Parathyroid adenoma (tissue), 2 donors: Measurements from ENCODE around the gene TSHZ2.

Experiments used
- H2AFZ ChIP-seq: fragments of 300-600 bp; sonication (generic); one replicate; pipeline ENCODE4 v1.7.0; 2017; ENCODE audit warnings: antibody characterized with exemption, mild to moderate bottlenecking
- H3K27ac ChIP-seq: fragments of 300-600 bp; sonication (generic); one replicate; pipeline ENCODE4 v1.7.0; 2017
- H3K27me3 ChIP-seq: fragments of 300-600 bp; sonication (generic); one replicate; pipeline ENCODE4 v1.7.0; 2017; ENCODE audit warnings: low read length; ENCODE audit not compliant: control insufficient read depth, insufficient read depth
- H3K36me3 ChIP-seq: fragments of 300-600 bp; sonication (generic); one replicate; pipeline ENCODE4 v1.7.0; 2017; ENCODE audit warnings: low read length; ENCODE audit not compliant: control insufficient read depth, insufficient read depth
- H3K4me1 ChIP-seq: fragments of 300-600 bp; sonication (generic); one replicate; pipeline ENCODE4 v1.7.0; 2017; ENCODE audit warnings: control low read depth
- H3K4me2 ChIP-seq: fragments of 300-600 bp; sonication (generic); one replicate; pipeline ENCODE4 v1.7.0; 2017; ENCODE audit warnings: low read length
- H3K4me3 ChIP-seq: fragments of 300-600 bp; sonication (generic); one replicate; pipeline ENCODE4 v1.7.0; 2017; ENCODE audit warnings: low read depth, low read length
- H3K79me2 ChIP-seq: fragments of 300-600 bp; sonication (generic); one replicate; pipeline ENCODE4 v1.7.0; 2017; ENCODE audit warnings: control low read depth
- H3K9ac ChIP-seq: fragments of 300-600 bp; sonication (generic); one replicate; pipeline ENCODE4 v1.7.0; 2017; ENCODE audit warnings: mild to moderate bottlenecking
- H3K9me3 ChIP-seq: fragments of 300-600 bp; sonication (generic); one replicate; pipeline ENCODE4 v1.7.0; 2017; ENCODE audit warnings: low read length; ENCODE audit not compliant: control insufficient read depth
- TF ChIP-seq, protein P1 (sequence below): fragments of 300-600 bp; sonication (generic); IDR thresholded peaks from one replicate; pipeline ENCODE4 v1.7.0; 2017; ENCODE audit warnings: antibody characterized with exemption, mild to moderate bottlenecking
- donor health status: primary hyperparathyroidism.

Gene TSHZ2

DNA sequence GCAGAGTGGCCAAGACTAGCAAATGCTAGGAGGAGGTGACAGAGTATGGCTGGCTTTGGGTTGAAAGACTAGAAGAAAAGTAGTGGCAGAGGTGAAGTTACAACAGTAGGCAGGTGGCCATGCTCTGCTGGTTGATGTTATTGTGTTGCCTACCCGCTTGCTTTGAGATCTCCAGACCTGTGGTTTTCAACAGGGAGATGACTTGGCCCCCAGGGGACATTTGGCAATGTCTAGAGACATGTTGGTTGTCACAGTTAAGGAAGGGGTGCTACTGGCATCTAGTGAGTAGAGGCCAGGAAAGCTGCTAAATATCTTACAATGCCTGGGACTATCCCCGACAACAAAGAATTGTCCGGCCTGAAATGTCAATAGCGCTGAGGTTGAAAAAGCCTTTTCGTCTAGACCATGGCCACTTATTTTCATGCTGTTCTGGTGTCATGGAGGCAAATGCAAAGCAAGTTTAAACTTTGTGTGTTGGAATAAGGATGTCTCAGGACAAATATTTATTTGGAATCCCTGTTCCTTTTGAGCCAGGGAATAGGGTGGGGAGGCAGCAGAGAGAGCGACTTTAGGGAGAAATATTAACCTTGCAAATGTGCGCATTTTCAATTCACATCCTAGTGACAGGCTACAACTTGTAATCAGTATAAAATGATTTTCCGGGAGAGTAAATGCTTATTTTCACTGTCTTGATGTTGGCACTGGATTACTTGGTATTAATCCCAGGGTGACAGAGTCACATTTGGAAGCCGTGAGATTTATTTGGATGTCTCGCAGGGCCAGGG is 417.6 kb downstream of the TSHZ2 start:
- Histone ChIP-seq H3K4me2 (no peak overlapping the region), H3K79me2 (no peaks in the 10 kb centered on the region), H3K36me3 (no peaks in the 10 kb centered on the region), H3K27me3 (no peaks in the 10 kb centered on the region), H2AFZ (no peak overlapping the region), H3K4me3 (no peak overlapping the region), H3K9me3 (no peaks in the 10 kb centered on the region), H3K4me1 (no peaks in the 10 kb centered on the region), H3K9ac (no peak overlapping the region), H3K27ac (no peak overlapping the region)
- TF ChIP-seq, protein P1, sequence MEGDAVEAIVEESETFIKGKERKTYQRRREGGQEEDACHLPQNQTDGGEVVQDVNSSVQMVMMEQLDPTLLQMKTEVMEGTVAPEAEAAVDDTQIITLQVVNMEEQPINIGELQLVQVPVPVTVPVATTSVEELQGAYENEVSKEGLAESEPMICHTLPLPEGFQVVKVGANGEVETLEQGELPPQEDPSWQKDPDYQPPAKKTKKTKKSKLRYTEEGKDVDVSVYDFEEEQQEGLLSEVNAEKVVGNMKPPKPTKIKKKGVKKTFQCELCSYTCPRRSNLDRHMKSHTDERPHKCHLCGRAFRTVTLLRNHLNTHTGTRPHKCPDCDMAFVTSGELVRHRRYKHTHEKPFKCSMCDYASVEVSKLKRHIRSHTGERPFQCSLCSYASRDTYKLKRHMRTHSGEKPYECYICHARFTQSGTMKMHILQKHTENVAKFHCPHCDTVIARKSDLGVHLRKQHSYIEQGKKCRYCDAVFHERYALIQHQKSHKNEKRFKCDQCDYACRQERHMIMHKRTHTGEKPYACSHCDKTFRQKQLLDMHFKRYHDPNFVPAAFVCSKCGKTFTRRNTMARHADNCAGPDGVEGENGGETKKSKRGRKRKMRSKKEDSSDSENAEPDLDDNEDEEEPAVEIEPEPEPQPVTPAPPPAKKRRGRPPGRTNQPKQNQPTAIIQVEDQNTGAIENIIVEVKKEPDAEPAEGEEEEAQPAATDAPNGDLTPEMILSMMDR = no peak

- Histone ChIP-seq H3K36me3 (no peaks in the 10 kb centered on the region), H3K9me3 (no peaks in the 10 kb centered on the region), H3K27me3 (no peaks in the 10 kb centered on the region), H2AFZ (no peak overlapping the region), H3K79me2 (no peaks in the 10 kb centered on the region), H3K4me3 (no peak overlapping the region), H3K9ac (no peak overlapping the region), H3K4me2 (no peak overlapping the region), H3K4me1 (no peaks in the 10 kb centered on the region), H3K27ac (no peak overlapping the region)
- TF ChIP-seq, protein P1 = no peak
Measured at GRCh38 chr20:53390770-53391169, 418.6 kb downstream of the TSHZ2 start.

GRCh38 chr20:53394433-53394832 is 422.3 kb downstream of the TSHZ2 start:
- Histone ChIP-seq H3K9me3 (no peaks in the 10 kb centered on the region), H3K9ac (no peak overlapping the region), H3K4me3 (no peak overlapping the region), H3K4me1 (no peaks in the 10 kb centered on the region), H3K27ac (no peak overlapping the region), H3K27me3 (no peaks in the 10 kb centered on the region), H2AFZ (no peak overlapping the region), H3K79me2 (no peaks in the 10 kb centered on the region), H3K36me3 (no peaks in the 10 kb centered on the region), H3K4me2 (no peak overlapping the region)
- TF ChIP-seq, protein P1 = no peak

- Histone ChIP-seq H3K4me3 (no peak overlapping the region), H3K27me3 (no peaks in the 10 kb centered on the region), H3K9ac (no peak overlapping the region), H3K27ac (peak overlapping the region; percentile 54), H3K4me1 (no peaks in the 10 kb centered on the region), H3K36me3 (no peaks in the 10 kb centered on the region), H3K4me2 (no peak overlapping the region), H3K9me3 (no peaks in the 10 kb centered on the region), H3K79me2 (no peaks in the 10 kb centered on the region), H2AFZ (no peak overlapping the region)
- TF ChIP-seq, protein P1 = no peak
Measured at GRCh38 chr20:53395188-53395923, 423.2 kb downstream of the TSHZ2 start.
